B cell (primary cell): ENCODE measurements around the gene KAZN. TPM values are rescaled to one million over a fixed set of nuclear protein-coding genes. Genes with fewer than 3 reads are reported as not detected.

Experiments used
- ATAC-seq: fragments of 200-7000 bp; cut with Tn5 transposase; one replicate; pipeline ENCODE4 v1.10.0; 2021; ENCODE audit warnings: low read depth, mild to moderate bottlenecking, moderate number of reproducible peaks, moderate library complexity
- CTCF ChIA-PET: fragments of 350-600 bp; sonication (Branson Sonifier 250); formaldehyde crosslinking; loops from one replicate; lab custom pipeline; 2021; ENCODE audit warnings: antibody characterized with exemption, inconsistent platforms; lab: Charles Lee
- POLR2A ChIA-PET: fragments of 350-600 bp; sonication (Branson Sonifier 250); formaldehyde crosslinking; loops from one replicate; lab custom pipeline; 2021; ENCODE audit warnings: antibody characterized with exemption; lab: Charles Lee
- DNase-seq: peaks from one replicate; pipeline ENCODE4 v3.0.0; 2013
- H2AFZ ChIP-seq: 2 replicates; pipeline ENCODE4 v1.6.1; 2012; ENCODE audit warnings: mild to moderate bottlenecking, low read depth, low read length; ENCODE audit not compliant: insufficient read depth, poor library complexity, severe bottlenecking
- H3K27ac ChIP-seq, 2 donors: 1 replicate in 1 of 2; 2 replicates in 1 of 2; pipeline ENCODE4 v1.5.1; 2012 to 2013; ENCODE audit warnings: low read length in 2 of 2, mild to moderate bottlenecking in 2 of 2, moderate library complexity in 1 of 2
- H3K27me3 ChIP-seq, 4 experiments: fragments of 200-600 bp in 1 of 4; sonication (generic) in 1 of 4; replicated peaks in 1 of 4; 1 replicate in 2 of 4; 2 replicates in 2 of 4; pipeline versions ENCODE4 v1.6.1 to v1.7.0; 2013 to 2016; ENCODE audit warnings: low read length in 3 of 4, mild to moderate bottlenecking in 2 of 4, mixed read lengths in 1 of 4, moderate library complexity in 1 of 4; ENCODE audit not compliant: insufficient read depth in 4 of 4, control insufficient read depth in 3 of 4; ENCODE audit errors: control extremely low read depth in 1 of 4
- H3K36me3 ChIP-seq, 2 experiments: replicated peaks in 1 of 2; 1 replicate in 1 of 2; 2 replicates in 1 of 2; pipeline versions ENCODE4 v1.6.1 to v1.7.1; 2013; ENCODE audit warnings: low read length in 1 of 2; ENCODE audit not compliant: insufficient read depth in 2 of 2, control insufficient read depth in 1 of 2; ENCODE audit errors: control extremely low read depth in 1 of 2, extremely low read depth in 1 of 2
- H3K4me1 ChIP-seq, 2 donors: fragments of 200-600 bp in 1 of 2; sonication (generic) in 1 of 2; 1 replicate in 1 of 2; 2 replicates in 1 of 2; pipeline versions ENCODE4 v1.5.1 to v1.6.1; 2013 to 2017; ENCODE audit warnings: low read length in 2 of 2; ENCODE audit not compliant: control insufficient read depth in 2 of 2, insufficient read depth in 2 of 2
- H3K4me2 ChIP-seq: replicated peaks from 2 replicates; pipeline ENCODE3; 2012; ENCODE audit warnings: mild to moderate bottlenecking, low read depth, low read length; ENCODE audit not compliant: poor library complexity, severe bottlenecking
- H3K4me3 ChIP-seq, 5 experiments: fragments of 200-600 bp in 1 of 5; sonication (generic) in 1 of 5; 1 replicate in 3 of 5; 2 replicates in 2 of 5; pipeline versions ENCODE4 v1.5.1 to v1.7.0; 2011 to 2016; ENCODE audit warnings: low read length in 4 of 5, mild to moderate bottlenecking in 4 of 5, low read depth in 2 of 5, control low read depth in 1 of 5, moderate library complexity in 1 of 5; ENCODE audit not compliant: insufficient read depth in 1 of 5; ENCODE audit errors: control extremely low read depth in 1 of 5, extremely low read depth in 1 of 5
- H3K79me2 ChIP-seq: fragments of 200-600 bp; sonication (generic); one replicate; pipeline ENCODE4 v1.6.0; 2016; ENCODE audit warnings: low read length; ENCODE audit not compliant: control insufficient read depth, insufficient read depth
- H3K9ac ChIP-seq: fragments of 200-600 bp; sonication (generic); 2 replicates; pipeline ENCODE4 v1.6.1; 2017; ENCODE audit warnings: mild to moderate bottlenecking, low read length, moderate library complexity
- H3K9me3 ChIP-seq, 3 donors: one replicate each; pipeline versions ENCODE4 v1.6.1 to v1.7.1; 2013; ENCODE audit warnings: low read length in 2 of 3; ENCODE audit not compliant: control insufficient read depth in 2 of 3, insufficient read depth in 1 of 3; ENCODE audit errors: control extremely low read depth in 1 of 3
- H4K20me1 ChIP-seq: 2 replicates; pipeline ENCODE4 v1.6.0; 2012; ENCODE audit warnings: mild to moderate bottlenecking, low read length; ENCODE audit not compliant: insufficient read depth, control insufficient read depth, poor library complexity, severe bottlenecking
- H3K27ac Mint-ChIP-seq: one replicate; pipeline ENCODE4 v1.8.0; 2021; ENCODE audit warnings: mixed read lengths
- H3K27me3 Mint-ChIP-seq: one replicate; pipeline ENCODE4 v1.8.0; 2021; ENCODE audit warnings: mixed read lengths
- H3K4me1 Mint-ChIP-seq: one replicate; pipeline ENCODE4 v1.8.0; 2021; ENCODE audit warnings: mixed read lengths
- H3K4me3 Mint-ChIP-seq: one replicate; pipeline ENCODE4 v1.8.0; 2021; ENCODE audit warnings: mixed read lengths
- H3K9me3 Mint-ChIP-seq: one replicate; pipeline ENCODE4 v1.8.0; 2022; ENCODE audit warnings: mixed read lengths; ENCODE audit not compliant: insufficient read depth
- EZH2 ChIP-seq: IDR thresholded peaks from 2 replicates; pipeline ENCODE4 v1.6.1; 2012; ENCODE audit warnings: borderline replicate concordance, low read depth, mild to moderate bottlenecking, moderate library complexity, low read length; ENCODE audit not compliant: insufficient read depth, poor library complexity, severe bottlenecking
- WGBS: methylation state at CpG from one replicate; pipeline ENCODE4 v1.1.5; 2013; ENCODE audit warnings: missing lambda C conversion rate; ENCODE audit not compliant: insufficient coverage; 5-methylcytosine and 5-hydroxymethylcytosine counted together
- intact Hi-C: fragments of 100-400 bp; cut with micrococcal nuclease; formaldehyde crosslinking; loops from one replicate; pipeline ENCODE4 v1.10.0; 2022
- polyA plus RNA-seq: library from polyadenylated mRNA; depleted of rRNA; stranded (reverse); fragments of >200 nt; gene quantifications from 2 replicates; pipeline ENCODE4 v1.2.3, GENCODE V29; 2012
- total RNA-seq, 2 donors: library from RNA; stranded (reverse); fragments of 120-200 nt in 1 of 2; gene quantifications; 1 replicate in 1 of 2; 2 replicates in 1 of 2; pipeline versions ENCODE4 v1.2.3 to v1.2.4, GENCODE V29; 2013 to 2022
- TF ChIP-seq, protein P1 (sequence below): fragments of 200-600 bp; IDR thresholded peaks from one replicate; pipeline ENCODE4 v1.8.0; 2022; ENCODE audit warnings: antibody characterized with exemption, mild to moderate bottlenecking

The KAZN gene
- total and polyA plus RNA-seq, 2 donors (not counting 1 experiment from before 2014, with no cell fraction given): 0.13 to 0.39 TPM

GRCh38 chr1:15128520-15129313 lies 530.2 kb downstream of the KAZN start:
- peaks cover 15% of the 10 kb centered on the region for H3K27me3 Mint-ChIP-seq
- H3K36me3 ChIP-seq: no peaks in the 10 kb centered on the region
- no peak overlapping the region for H3K9ac ChIP-seq
- ChIA-PET POLR2A (no interaction called here), CTCF (interaction anchor here (0.6 to 2.1 kb wide), 15 partner anchors 8 to 306 kb away, joined by 3 to 21 read pairs (median 4); no protein-coding TSS in a partner anchor)
- 21% methylated on average over 17 of the region's 18 CpGs for WGBS
- H3K4me3 Mint-ChIP-seq: no peak overlapping the region
- no peaks in the 10 kb centered on the region for H3K79me2 ChIP-seq
- peak; percentile 66 for DNase-seq
- no peaks in the 10 kb centered on the region for H3K9me3 Mint-ChIP-seq
- H3K9me3 ChIP-seq: peaks cover 0 to 9% (median 0%) of the 10 kb centered on the region in 3 donors
- H3K4me1 Mint-ChIP-seq: no peaks in the 10 kb centered on the region
- no peaks in the 10 kb centered on the region for H4K20me1 ChIP-seq
- no peak overlapping the region for H3K4me3 ChIP-seq
- peaks cover 0 to 11% (median 4%) of the 10 kb centered on the region in 4 experiments for H3K27me3 ChIP-seq
- intact Hi-C loops: no loop called here
- H3K27ac Mint-ChIP-seq: no peak overlapping the region
- no peaks in the 10 kb centered on the region for H3K4me1 ChIP-seq
- H3K4me2 ChIP-seq: no peak overlapping the region
- no peak overlapping the region for H2AFZ ChIP-seq
- H3K27ac ChIP-seq: no peak overlapping the region
- TF ChIP-seq, protein P1, sequence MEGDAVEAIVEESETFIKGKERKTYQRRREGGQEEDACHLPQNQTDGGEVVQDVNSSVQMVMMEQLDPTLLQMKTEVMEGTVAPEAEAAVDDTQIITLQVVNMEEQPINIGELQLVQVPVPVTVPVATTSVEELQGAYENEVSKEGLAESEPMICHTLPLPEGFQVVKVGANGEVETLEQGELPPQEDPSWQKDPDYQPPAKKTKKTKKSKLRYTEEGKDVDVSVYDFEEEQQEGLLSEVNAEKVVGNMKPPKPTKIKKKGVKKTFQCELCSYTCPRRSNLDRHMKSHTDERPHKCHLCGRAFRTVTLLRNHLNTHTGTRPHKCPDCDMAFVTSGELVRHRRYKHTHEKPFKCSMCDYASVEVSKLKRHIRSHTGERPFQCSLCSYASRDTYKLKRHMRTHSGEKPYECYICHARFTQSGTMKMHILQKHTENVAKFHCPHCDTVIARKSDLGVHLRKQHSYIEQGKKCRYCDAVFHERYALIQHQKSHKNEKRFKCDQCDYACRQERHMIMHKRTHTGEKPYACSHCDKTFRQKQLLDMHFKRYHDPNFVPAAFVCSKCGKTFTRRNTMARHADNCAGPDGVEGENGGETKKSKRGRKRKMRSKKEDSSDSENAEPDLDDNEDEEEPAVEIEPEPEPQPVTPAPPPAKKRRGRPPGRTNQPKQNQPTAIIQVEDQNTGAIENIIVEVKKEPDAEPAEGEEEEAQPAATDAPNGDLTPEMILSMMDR: peak; percentile 89
- TF ChIP-seq EZH2: no peak
- peak; percentile 81 for ATAC-seq

- Histone ChIP-seq H3K27me3 (peaks cover 0 to 19% (median 6%) of the 10 kb centered on the region in 4 experiments), H3K9me3 (peaks cover 0 to 5% (median 0%) of the 10 kb centered on the region in 3 donors), H3K4me2 (no peak overlapping the region), H3K4me1 (no peaks in the 10 kb centered on the region), H2AFZ (no peak overlapping the region), H3K4me3 (no peak overlapping the region), H3K9ac (no peak overlapping the region), H3K27ac (no peak overlapping the region), H4K20me1 (no peaks in the 10 kb centered on the region), H3K79me2 (no peaks in the 10 kb centered on the region), H3K36me3 (no peaks in the 10 kb centered on the region)
- ChIA-PET CTCF (interaction anchor here (1.0 to 2.1 kb wide), 3 partner anchors 11 to 302 kb away, joined by 3 to 18 read pairs (median 3); no protein-coding TSS in a partner anchor), POLR2A (no interaction called here)
- whole genome bisulfite sequencing: 89% methylated on average over 4 of the region's 4 CpGs
- DNase-seq (no peak), ATAC-seq (no peak)
- intact Hi-C loops: no loop called here
- no peak overlapping the region for H3K4me3 Mint-ChIP-seq
- no peak overlapping the region for H3K27ac Mint-ChIP-seq
- H3K4me1 Mint-ChIP-seq: no peaks in the 10 kb centered on the region
- H3K27me3 Mint-ChIP-seq: peaks cover 25% of the 10 kb centered on the region
- H3K9me3 Mint-ChIP-seq: no peaks in the 10 kb centered on the region
- no peak for TF ChIP-seq EZH2
- TF ChIP-seq, protein P1: no peak
These were observed 531.5 kb downstream of the KAZN start for GRCh38 chr1:15129944-15130343.
